Calu3 (cell line): Measurements from ENCODE around the gene SCLT1. TPM values are rescaled to one million over a fixed set of nuclear protein-coding genes. Genes with fewer than 3 reads are reported as not detected.

Source experiments
- BruUV-seq: library from RNA; stranded (reverse); fragments of 400-500 nt; replicated peaks from 2 replicates; lab custom pipeline; 2021; lab: Mats Ljungman, UMichigan
- CTCF ChIA-PET: fragments of 300-600 bp; sonication (Branson Sonifier 250); formaldehyde crosslinking; loops from one replicate; lab custom pipeline; 2022; ENCODE audit warnings: antibody characterized with exemption; lab: Charles Lee
- DNase-seq: peaks from one replicate; pipeline ENCODE4 v3.0.0; 2022
- H3K27ac Mint-ChIP-seq: one replicate; pipeline ENCODE4 v1.8.0; 2022; ENCODE audit warnings: mixed read lengths; ENCODE audit not compliant: unreplicated experiment
- H3K27me3 Mint-ChIP-seq: one replicate; pipeline ENCODE4 v1.8.0; 2022; ENCODE audit warnings: mixed read lengths; ENCODE audit not compliant: unreplicated experiment
- H3K36me3 Mint-ChIP-seq: one replicate; pipeline ENCODE4 v1.8.0; 2022; ENCODE audit warnings: mild to moderate bottlenecking, moderate library complexity, mixed read lengths; ENCODE audit not compliant: insufficient read depth, unreplicated experiment
- H3K4me1 Mint-ChIP-seq: one replicate; pipeline ENCODE4 v1.8.0; 2022; ENCODE audit warnings: mild to moderate bottlenecking, low read depth, mixed read lengths; ENCODE audit not compliant: unreplicated experiment
- H3K4me3 Mint-ChIP-seq: one replicate; pipeline ENCODE4 v1.8.0; 2022; ENCODE audit warnings: mild to moderate bottlenecking, low read depth, moderate library complexity, mixed read lengths; ENCODE audit not compliant: unreplicated experiment
- H3K9me3 Mint-ChIP-seq: one replicate; pipeline ENCODE4 v1.8.0; 2022; ENCODE audit warnings: low read depth, mixed read lengths; ENCODE audit not compliant: unreplicated experiment
- CTCF ChIP-seq: fragments of 200-600 bp; IDR thresholded peaks from one replicate; pipeline ENCODE4 v1.8.0; 2022; ENCODE audit warnings: antibody characterized with exemption; ENCODE audit not compliant: unreplicated experiment
- intact Hi-C: fragments of 100-400 bp; cut with micrococcal nuclease; formaldehyde crosslinking; loops from one replicate; pipeline ENCODE4 v1.10.0; 2022; ENCODE audit not compliant: unreplicated experiment
- total RNA-seq: library from RNA; stranded (reverse); gene quantifications from 2 replicates; pipeline ENCODE4 v1.2.3, GENCODE V29; 2022

Gene SCLT1
- total RNA-seq, 1 experiment from 2014 or later, result 21.4 TPM

- BruUV-seq, result no TSS peak
- Mint-ChIP-seq H3K4me3 (no peak overlapping the region), H3K27me3 (no peaks in the 10 kb centered on the region), H3K9me3 (peaks cover 2% of the 10 kb centered on the region), H3K4me1 (no peaks in the 10 kb centered on the region), H3K36me3 (no peaks in the 10 kb centered on the region), H3K27ac (no peak overlapping the region)
- intact Hi-C loops, result no loop called here
- CTCF ChIA-PET, result no interaction called here
- DNase-seq, result no peak
- no peak for TF ChIP-seq CTCF
Observed at GRCh38 chr4:128924951-128925350, 168.4 kb downstream of the SCLT1 start.

DNA sequence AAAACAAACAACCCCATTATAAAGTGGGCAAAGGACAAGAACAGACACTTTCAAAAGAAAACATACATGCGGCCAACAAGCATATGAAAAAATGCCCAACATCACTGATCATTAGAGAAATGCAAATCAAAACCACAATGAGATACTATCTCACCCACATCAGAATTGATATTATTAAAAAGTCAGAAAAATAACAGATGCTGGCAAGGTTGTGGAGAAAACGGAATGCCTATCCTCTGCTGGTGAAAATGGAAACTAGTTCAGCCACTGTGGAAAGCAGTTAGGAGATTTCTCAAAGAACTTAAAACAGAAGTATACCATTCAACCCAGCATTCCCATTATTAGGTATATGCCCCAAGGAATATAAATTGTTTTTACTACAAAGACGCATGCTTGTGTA, 171.4 kb downstream of the SCLT1 start:
- H3K27me3 Mint-ChIP-seq, result no peaks in the 10 kb centered on the region
- intact Hi-C loops, result no loop called here
- DNase-seq, result no peak
- no peaks in the 10 kb centered on the region for H3K36me3 Mint-ChIP-seq
- no peak overlapping the region for H3K4me3 Mint-ChIP-seq
- H3K27ac Mint-ChIP-seq, result no peak overlapping the region
- CTCF ChIA-PET, result no interaction called here
- no peak for TF ChIP-seq CTCF
- H3K4me1 Mint-ChIP-seq, result no peaks in the 10 kb centered on the region
- no peaks in the 10 kb centered on the region for H3K9me3 Mint-ChIP-seq
- no TSS peak for BruUV-seq

GRCh38 chr4:128917781-128918180, 175.6 kb downstream of the SCLT1 start:
- H3K27me3 Mint-ChIP-seq, result no peaks in the 10 kb centered on the region
- no peak for TF ChIP-seq CTCF
- CTCF ChIA-PET, result no interaction called here
- DNase-seq, result no peak
- no TSS peak for BruUV-seq
- H3K4me1 Mint-ChIP-seq, result no peaks in the 10 kb centered on the region
- H3K4me3 Mint-ChIP-seq, result no peak overlapping the region
- no peaks in the 10 kb centered on the region for H3K9me3 Mint-ChIP-seq
- intact Hi-C loops, result no loop called here
- no peak overlapping the region for H3K27ac Mint-ChIP-seq
- no peaks in the 10 kb centered on the region for H3K36me3 Mint-ChIP-seq

GRCh38 chr4:128916832-128917231, 176.5 kb downstream of the SCLT1 start:
- Mint-ChIP-seq H3K9me3 (no peaks in the 10 kb centered on the region), H3K27me3 (no peaks in the 10 kb centered on the region), H3K27ac (no peak overlapping the region), H3K4me1 (no peaks in the 10 kb centered on the region), H3K4me3 (no peak overlapping the region), H3K36me3 (no peaks in the 10 kb centered on the region)
- BruUV-seq, result no TSS peak
- TF ChIP-seq CTCF, result no peak
- CTCF ChIA-PET, result no interaction called here
- DNase-seq, result no peak
- intact Hi-C loops, result no loop called here
